ENCODE results near the gene GPRC5C.

The GPRC5C gene

DNA sequence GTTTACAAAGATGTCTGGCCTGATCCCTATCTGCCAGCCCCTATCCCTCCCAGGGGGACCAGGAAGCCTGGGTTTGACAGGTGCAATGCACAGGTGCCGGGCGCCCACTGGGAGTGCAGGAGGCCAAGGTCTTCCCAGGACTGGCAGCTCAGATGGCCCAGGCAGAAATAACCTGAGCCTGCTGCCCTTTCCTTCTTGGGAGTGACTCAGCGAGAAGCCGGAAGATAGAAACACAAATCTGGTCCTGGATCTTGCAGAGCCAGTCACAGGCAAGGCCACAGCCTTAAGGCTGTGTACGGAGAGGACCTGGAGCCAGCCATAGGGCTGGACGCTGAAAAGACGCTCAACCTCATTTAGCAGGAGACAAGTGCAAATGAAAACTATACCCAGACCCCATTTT, 36.9 kb upstream of the GPRC5C start (continued):
- no peak for TF ChIP-seq ESRRG (CRISPR knock-in tag; IDR thresholded peaks at IDR 0.05)
- no peak for TF ChIP-seq ZNF70 (CRISPR knock-in tag; IDR thresholded peaks at IDR 0.05)
- TF ChIP-seq SNAI2 (CRISPR knock-in tag; IDR thresholded peaks at IDR 0.05), result no peak

DNA sequence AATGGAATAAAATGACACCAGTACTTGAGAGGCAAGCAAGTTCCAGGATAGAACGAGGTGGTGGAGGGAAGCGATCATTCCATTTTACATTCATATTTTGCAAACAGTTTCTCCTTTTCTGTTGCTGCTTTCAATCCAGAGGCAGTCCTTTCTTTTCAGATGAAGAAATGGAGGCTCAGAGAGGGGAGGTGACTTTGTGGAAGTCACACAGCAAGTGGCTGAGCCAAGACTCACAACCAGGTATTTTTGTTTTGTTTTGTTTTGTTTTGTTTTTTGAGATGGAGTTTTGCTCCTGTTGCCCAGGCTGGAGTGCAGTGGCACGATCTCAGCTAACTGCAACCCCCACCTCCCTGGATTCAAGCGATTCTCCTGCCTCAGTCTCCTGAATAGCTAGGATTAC, 35.3 kb upstream of the GPRC5C start:
- TF ChIP-seq CSRNP3 (CRISPR knock-in tag; IDR thresholded peaks at IDR 0.05) (no peak), ZNF565 (CRISPR knock-in tag; conservative IDR thresholded peaks at IDR 0.05; ENCODE audit: low read depth) (no peak), TSHZ2 (CRISPR knock-in tag; IDR thresholded peaks at IDR 0.05) (no peak)
- ATAC-seq, result no peak

DNA sequence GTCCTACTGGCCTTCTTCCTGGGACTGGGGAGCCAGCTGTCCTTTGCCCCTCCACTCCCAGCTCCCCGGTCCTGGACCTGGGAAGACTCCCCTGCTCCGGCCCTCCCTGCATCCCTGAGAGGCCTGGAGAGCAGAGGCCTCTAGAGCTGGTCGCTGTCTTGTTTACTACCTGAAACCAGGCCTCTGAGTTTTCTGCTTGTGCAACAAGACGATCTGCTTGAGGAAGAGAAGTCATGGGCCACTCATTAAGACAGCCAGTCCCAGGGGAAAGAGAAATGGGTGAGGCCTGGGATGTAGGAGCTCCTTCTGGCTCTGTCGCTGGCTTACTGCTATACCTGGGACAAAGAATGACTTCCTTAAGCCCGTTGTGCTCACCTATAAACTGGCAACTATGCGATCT, 29.8 kb upstream of the GPRC5C start:
- ATAC-seq, result no peak
- TF ChIP-seq CSRNP3 (CRISPR knock-in tag; IDR thresholded peaks at IDR 0.05) (no peak), OSR1 (CRISPR knock-in tag; IDR thresholded peaks at IDR 0.05) (no peak), BACH2 (CRISPR knock-in tag; IDR thresholded peaks at IDR 0.05; ENCODE audit: borderline replicate concordance) (no peak), ZNF8 (CRISPR knock-in tag; IDR thresholded peaks at IDR 0.05) (no peak), SNAI2 (CRISPR knock-in tag; IDR thresholded peaks at IDR 0.05) (no peak), RARB (CRISPR knock-in tag; IDR thresholded peaks at IDR 0.05) (no peak), CSDC2 (CRISPR knock-in tag; IDR thresholded peaks at IDR 0.05) (no peak), TSHZ2 (CRISPR knock-in tag; IDR thresholded peaks at IDR 0.05) (no peak), ISL1 (CRISPR knock-in tag; IDR thresholded peaks at IDR 0.05) (no peak), TCF4 (CRISPR knock-in tag; IDR thresholded peaks at IDR 0.05; ENCODE audit: borderline replicate concordance) (no peak)
- TF ChIP-seq, protein P1, sequence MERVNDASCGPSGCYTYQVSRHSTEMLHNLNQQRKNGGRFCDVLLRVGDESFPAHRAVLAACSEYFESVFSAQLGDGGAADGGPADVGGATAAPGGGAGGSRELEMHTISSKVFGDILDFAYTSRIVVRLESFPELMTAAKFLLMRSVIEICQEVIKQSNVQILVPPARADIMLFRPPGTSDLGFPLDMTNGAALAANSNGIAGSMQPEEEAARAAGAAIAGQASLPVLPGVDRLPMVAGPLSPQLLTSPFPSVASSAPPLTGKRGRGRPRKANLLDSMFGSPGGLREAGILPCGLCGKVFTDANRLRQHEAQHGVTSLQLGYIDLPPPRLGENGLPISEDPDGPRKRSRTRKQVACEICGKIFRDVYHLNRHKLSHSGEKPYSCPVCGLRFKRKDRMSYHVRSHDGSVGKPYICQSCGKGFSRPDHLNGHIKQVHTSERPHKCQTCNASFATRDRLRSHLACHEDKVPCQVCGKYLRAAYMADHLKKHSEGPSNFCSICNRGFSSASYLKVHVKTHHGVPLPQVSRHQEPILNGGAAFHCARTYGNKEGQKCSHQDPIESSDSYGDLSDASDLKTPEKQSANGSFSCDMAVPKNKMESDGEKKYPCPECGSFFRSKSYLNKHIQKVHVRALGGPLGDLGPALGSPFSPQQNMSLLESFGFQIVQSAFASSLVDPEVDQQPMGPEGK (CRISPR knock-in tag; IDR thresholded peaks at IDR 0.05; ENCODE audit: borderline replicate concordance), result no peak

DNA sequence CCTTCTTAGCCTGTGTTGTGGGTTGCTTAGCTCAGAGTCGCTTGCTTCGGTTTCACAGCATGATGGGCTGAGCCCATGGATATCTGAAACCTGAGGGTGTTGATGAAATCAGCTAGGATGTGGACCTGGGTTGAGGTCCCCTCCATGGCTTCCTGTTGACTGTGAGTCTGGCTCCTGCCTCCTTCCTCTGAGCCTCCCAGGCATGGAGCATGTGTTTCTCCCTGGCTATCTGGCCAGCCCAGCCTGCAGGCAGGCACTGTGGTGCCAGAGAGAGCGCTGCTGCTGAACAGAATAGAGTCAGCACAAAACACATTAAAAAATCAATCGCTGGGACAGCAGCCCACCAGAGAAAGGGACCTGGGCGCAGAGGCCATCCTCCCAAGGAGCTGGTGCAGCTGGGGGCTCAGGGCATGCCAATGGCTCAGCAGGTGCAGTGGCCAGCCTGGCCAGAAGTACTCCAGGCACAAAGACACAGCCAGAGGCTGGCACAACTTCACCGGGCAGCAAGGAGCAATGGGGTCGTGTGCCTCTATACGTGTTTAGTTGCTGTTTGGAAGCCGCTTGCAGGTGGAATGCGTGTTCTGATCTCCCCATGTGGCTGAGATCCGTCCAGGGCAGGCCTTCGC, 28.3 kb upstream of the GPRC5C start:
- TF ChIP-seq ESRRG (CRISPR knock-in tag; IDR thresholded peaks at IDR 0.05) (no peak), ZFP30 (CRISPR knock-in tag; IDR thresholded peaks at IDR 0.05) (no peak), TOX (CRISPR knock-in tag; IDR thresholded peaks at IDR 0.05; ENCODE audit: borderline replicate concordance) (no peak), SNAI2 (CRISPR knock-in tag; IDR thresholded peaks at IDR 0.05) (no peak), TCF4 (CRISPR knock-in tag; IDR thresholded peaks at IDR 0.05; ENCODE audit: borderline replicate concordance) (no peak), RARB (CRISPR knock-in tag; IDR thresholded peaks at IDR 0.05) (no peak), ISL1 (CRISPR knock-in tag; IDR thresholded peaks at IDR 0.05) (no peak), ARNTL (CRISPR knock-in tag; IDR thresholded peaks at IDR 0.05; ENCODE audit: borderline replicate concordance, low read depth) (no peak)
- TF ChIP-seq, protein P2, sequence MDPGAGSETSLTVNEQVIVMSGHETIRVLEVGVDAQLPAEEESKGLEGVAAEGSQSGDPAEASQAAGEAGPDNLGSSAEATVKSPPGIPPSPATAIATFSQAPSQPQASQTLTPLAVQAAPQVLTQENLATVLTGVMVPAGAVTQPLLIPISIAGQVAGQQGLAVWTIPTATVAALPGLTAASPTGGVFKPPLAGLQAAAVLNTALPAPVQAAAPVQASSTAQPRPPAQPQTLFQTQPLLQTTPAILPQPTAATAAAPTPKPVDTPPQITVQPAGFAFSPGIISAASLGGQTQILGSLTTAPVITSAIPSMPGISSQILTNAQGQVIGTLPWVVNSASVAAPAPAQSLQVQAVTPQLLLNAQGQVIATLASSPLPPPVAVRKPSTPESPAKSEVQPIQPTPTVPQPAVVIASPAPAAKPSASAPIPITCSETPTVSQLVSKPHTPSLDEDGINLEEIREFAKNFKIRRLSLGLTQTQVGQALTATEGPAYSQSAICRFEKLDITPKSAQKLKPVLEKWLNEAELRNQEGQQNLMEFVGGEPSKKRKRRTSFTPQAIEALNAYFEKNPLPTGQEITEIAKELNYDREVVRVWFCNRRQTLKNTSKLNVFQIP (CRISPR knock-in tag; IDR thresholded peaks at IDR 0.05; ENCODE audit: borderline replicate concordance, low read depth), result no peak
- no peak; the same call in 2 of the 3 replicates for ATAC-seq

All from SK-N-SH treated with all-trans-retinoic acid at 6 μM for 48 hours (cell line).